ENCODE results near the gene PAQR5.

DNA sequence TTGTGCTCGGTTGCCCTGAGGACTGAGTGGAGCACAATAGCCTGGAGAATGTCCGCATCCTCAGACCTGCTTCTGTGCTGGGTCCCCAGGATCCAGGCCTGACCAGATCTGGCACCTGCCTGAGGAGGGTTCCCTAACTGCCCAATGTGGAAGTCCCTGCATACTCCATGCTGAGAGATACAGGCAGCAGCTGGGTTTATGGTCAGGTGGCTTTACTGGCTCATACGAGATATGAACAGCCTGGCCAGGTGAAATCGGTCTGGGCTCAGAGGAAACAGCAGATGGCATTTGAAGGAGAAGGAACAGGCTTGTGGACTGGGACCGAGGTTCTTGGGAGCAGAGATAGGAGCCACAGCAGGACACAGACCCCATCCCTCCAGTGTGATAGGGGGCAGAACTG, 97.3 kb downstream of the PAQR5 start:
- TF ChIP-seq, protein P1, sequence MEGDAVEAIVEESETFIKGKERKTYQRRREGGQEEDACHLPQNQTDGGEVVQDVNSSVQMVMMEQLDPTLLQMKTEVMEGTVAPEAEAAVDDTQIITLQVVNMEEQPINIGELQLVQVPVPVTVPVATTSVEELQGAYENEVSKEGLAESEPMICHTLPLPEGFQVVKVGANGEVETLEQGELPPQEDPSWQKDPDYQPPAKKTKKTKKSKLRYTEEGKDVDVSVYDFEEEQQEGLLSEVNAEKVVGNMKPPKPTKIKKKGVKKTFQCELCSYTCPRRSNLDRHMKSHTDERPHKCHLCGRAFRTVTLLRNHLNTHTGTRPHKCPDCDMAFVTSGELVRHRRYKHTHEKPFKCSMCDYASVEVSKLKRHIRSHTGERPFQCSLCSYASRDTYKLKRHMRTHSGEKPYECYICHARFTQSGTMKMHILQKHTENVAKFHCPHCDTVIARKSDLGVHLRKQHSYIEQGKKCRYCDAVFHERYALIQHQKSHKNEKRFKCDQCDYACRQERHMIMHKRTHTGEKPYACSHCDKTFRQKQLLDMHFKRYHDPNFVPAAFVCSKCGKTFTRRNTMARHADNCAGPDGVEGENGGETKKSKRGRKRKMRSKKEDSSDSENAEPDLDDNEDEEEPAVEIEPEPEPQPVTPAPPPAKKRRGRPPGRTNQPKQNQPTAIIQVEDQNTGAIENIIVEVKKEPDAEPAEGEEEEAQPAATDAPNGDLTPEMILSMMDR (IDR thresholded peaks at IDR 0.05), result no peak
- TF ChIP-seq POLR2A (IDR thresholded peaks at IDR 0.05), result no peak

Measured in right lobe of liver (tissue), 4 donors.